HepG2 (cell line): ENCODE measurements around the gene TPRN. TPM values are rescaled to one million over a fixed set of nuclear protein-coding genes. Genes with fewer than 3 reads are reported as not detected.

ENCODE experiments used
- ATAC-seq: fragments of 200-7000 bp; cut with Tn5 transposase; 3 replicates; pipeline ENCODE4 v1.9.1; 2020; ENCODE audit warnings: mild to moderate bottlenecking, moderate library complexity
- BruUV-seq: library from RNA; stranded (reverse); fragments of 400-500 nt; replicated peaks from 2 replicates; lab custom pipeline; 2021; lab: Mats Ljungman, UMichigan
- CTCF ChIA-PET: fragments of 300-600 bp; formaldehyde crosslinking; extraction: SDS; loops from one replicate; lab custom pipeline; 2021; ENCODE audit warnings: low total read pairs, inconsistent platforms, low intra/inter-chr PET ratio; lab: Yijun Ruan, JAX
- POLR2A ChIA-PET: fragments of 350-600 bp; sonication (Branson Sonifier 250); formaldehyde crosslinking; loops from one replicate; lab custom pipeline; 2020; ENCODE audit warnings: antibody characterized with exemption, inconsistent platforms; lab: Yijun Ruan, JAX
- DNase-seq: peaks from one replicate; pipeline ENCODE4 v3.0.0-alpha.2; 2015; ENCODE audit warnings: low spot score
- FAIRE-seq: peaks from 3 replicates; lab custom pipeline; 2011; peaks lifted over from hg19 to GRCh38; lab: Jason Lieb, UNC
- H2AFZ ChIP-seq: one replicate; pipeline ENCODE4 v1.6.1; 2011; ENCODE audit warnings: low read length, inconsistent platforms
- H3K27ac ChIP-seq: fragments of 300-600 bp; 3 replicates; pipeline ENCODE4 v1.8.0; 2011; ENCODE audit warnings: mixed run types, mild to moderate bottlenecking, mixed read lengths, low read length, inconsistent platforms; ENCODE audit not compliant: insufficient read depth; ENCODE audit errors: extremely low read length
- H3K27me3 ChIP-seq, 2 experiments: fragments of 200-600 bp in 1 of 2; 2 replicates in 1 of 2; 3 replicates in 1 of 2; pipeline versions ENCODE4 v1.6.0 to v1.8.0; 2011; ENCODE audit warnings: low read length in 2 of 2, mild to moderate bottlenecking in 2 of 2, moderate library complexity in 2 of 2, inconsistent platforms in 1 of 2; ENCODE audit not compliant: insufficient read depth in 2 of 2, control insufficient read depth in 1 of 2
- H3K36me3 ChIP-seq, 2 experiments: fragments of 200-600 bp in 1 of 2; replicated peaks in 1 of 2; 2 replicates in 1 of 2; 3 replicates in 1 of 2; pipeline versions ENCODE4 v1.5.1 to v1.8.0; 2011; ENCODE audit warnings: low read length in 2 of 2, inconsistent platforms in 1 of 2; ENCODE audit not compliant: insufficient read depth in 2 of 2, control insufficient read depth in 1 of 2
- H3K4me1 ChIP-seq: 2 replicates; pipeline ENCODE4 v1.5.1; 2012; ENCODE audit warnings: low read length, inconsistent platforms; ENCODE audit not compliant: insufficient read depth
- H3K4me2 ChIP-seq: 2 replicates; pipeline ENCODE4 v1.6.0; 2011; ENCODE audit warnings: low read depth, low read length, inconsistent platforms
- H3K4me3 ChIP-seq, 3 experiments: fragments of 200-600 bp in 1 of 3; sonication (generic), shearing (Covaris generic) in 1 of 3; replicated peaks in 1 of 3; 2 replicates each; pipeline ENCODE4 v1.5.1; 2011 to 2016; ENCODE audit warnings: low read length in 3 of 3, inconsistent platforms in 2 of 3, low read depth in 2 of 3, mild to moderate bottlenecking in 2 of 3, control low read depth in 1 of 3, mixed read lengths in 1 of 3; ENCODE audit not compliant: insufficient read depth in 1 of 3
- H3K79me2 ChIP-seq: one replicate; pipeline ENCODE4 v1.6.1; 2011; ENCODE audit warnings: low read length, inconsistent platforms; ENCODE audit not compliant: insufficient read depth
- H3K9ac ChIP-seq: 2 replicates; pipeline ENCODE4 v1.6.0; 2011; ENCODE audit warnings: mild to moderate bottlenecking, low read depth, low read length, inconsistent platforms; ENCODE audit not compliant: insufficient read depth
- H3K9me3 ChIP-seq: 2 replicates; pipeline ENCODE4 v1.5.1; 2012; ENCODE audit warnings: mild to moderate bottlenecking, low read length
- H4K20me1 ChIP-seq: 2 replicates; pipeline ENCODE4 v1.6.0; 2011; ENCODE audit warnings: inconsistent platforms, mild to moderate bottlenecking, low read length, moderate library complexity; ENCODE audit not compliant: insufficient read depth
- CSRNP1 ChIP-seq: sonication (generic); formaldehyde crosslinking; IDR thresholded peaks from 2 replicates; pipeline ENCODE4 v1.8.1; 2023; ENCODE audit warnings: mild to moderate bottlenecking, missing genetic modification reagents
- HNRNPL ChIP-seq: fragments of 200-400 bp; formaldehyde crosslinking; IDR thresholded peaks from 2 replicates; pipeline ENCODE4 v1.6.1; 2017; ENCODE audit warnings: mild to moderate bottlenecking, low read depth, low read length
- HNRNPLL ChIP-seq: fragments of 200-400 bp; formaldehyde crosslinking; IDR thresholded peaks from 2 replicates; pipeline ENCODE4 v1.6.1; 2017; ENCODE audit warnings: mild to moderate bottlenecking, low read depth, low read length; ENCODE audit not compliant: poor library complexity, severe bottlenecking
- KLF6 ChIP-seq: IDR thresholded peaks from 2 replicates; pipeline ENCODE4 v1.8.0; 2016; ENCODE audit warnings: missing biosample characterization, missing genetic modification reagents
- MXD1 ChIP-seq: sonication (generic); formaldehyde crosslinking; IDR thresholded peaks from 2 replicates; pipeline ENCODE4 v1.4.0; 2020; ENCODE audit warnings: mild to moderate bottlenecking, missing genetic modification reagents
- RBFOX2 ChIP-seq: fragments of 200-400 bp; formaldehyde crosslinking; IDR thresholded peaks from 2 replicates; pipeline ENCODE4 v1.6.1; 2017; ENCODE audit warnings: low read depth, mild to moderate bottlenecking, low read length
- SOX6 ChIP-seq, 2 experiments: fragments of 450-650 bp in 1 of 2; sonication (generic) in 1 of 2; formaldehyde crosslinking in 1 of 2; IDR thresholded peaks; 2 replicates each; pipeline versions ENCODE4 v1.4.0 to v1.6.1; 2017 to 2020; ENCODE audit warnings: antibody characterized with exemption in 1 of 2, mild to moderate bottlenecking in 1 of 2, missing genetic modification reagents in 1 of 2
- SP4 ChIP-seq: sonication (generic); formaldehyde crosslinking; IDR thresholded peaks from 2 replicates; pipeline ENCODE4 v1.8.1; 2023; ENCODE audit warnings: mild to moderate bottlenecking, missing genetic modification reagents
- ZBTB26 ChIP-seq: IDR thresholded peaks from 2 replicates; pipeline ENCODE4 v1.6.1; 2016; ENCODE audit warnings: missing compliant biosample characterization, missing genetic modification reagents, borderline replicate concordance
- ZBTB49 ChIP-seq: sonication (generic); formaldehyde crosslinking; IDR thresholded peaks from 2 replicates; pipeline ENCODE4 v1.4.0; 2020; ENCODE audit warnings: missing genetic modification reagents, borderline replicate concordance
- ZNF501 ChIP-seq: sonication (generic); formaldehyde crosslinking; IDR thresholded peaks from 2 replicates; pipeline ENCODE4 v1.5.1; 2020; ENCODE audit warnings: mild to moderate bottlenecking, moderate library complexity, missing genetic modification reagents
- ZNF580 ChIP-seq: IDR thresholded peaks from 2 replicates; pipeline ENCODE4 v1.6.1; 2016; ENCODE audit warnings: low read depth, borderline replicate concordance
- ZNF770 ChIP-seq: sonication (generic); formaldehyde crosslinking; IDR thresholded peaks from 2 replicates; pipeline ENCODE4 v1.5.0; 2020; ENCODE audit warnings: mild to moderate bottlenecking, missing genetic modification reagents
- WGBS: methylation state at CpG from one replicate; pipeline ENCODE4 v1.1.6; 2017; ENCODE audit warnings: low lambda C conversion rate; 5-methylcytosine and 5-hydroxymethylcytosine counted together
- in situ Hi-C: cut with HindIII; loops from 2 replicates; pipeline ENCODE4 v1.10.0; 2017; ENCODE audit warnings: low pct_unique_long_range_greater_than_20kb; ENCODE audit not compliant: extremely low pct_ligation_motif_present
- intact Hi-C: fragments of 100-400 bp; cut with micrococcal nuclease; formaldehyde crosslinking; loops from one replicate; pipeline ENCODE4 v1.10.0; 2022; ENCODE audit not compliant: unreplicated experiment
- polyA plus RNA-seq, 8 experiments: library from polyadenylated mRNA; depleted of rRNA in 3 of 8; stranded (reverse) in 7 of 8; unstranded in 1 of 8; fragments of >200 nt; fragmentation: Illumina TruSeq in 4 of 8; extraction: Trizol in 4 of 8; gene quantifications; 2 replicates each; pipeline versions ENCODE4 v1.2.1 to v1.2.3, GENCODE V29; 2011 to 2016; ENCODE audit warnings: low read depth in 4 of 8, missing spikeins in 1 of 8, mixed read lengths in 1 of 8; ENCODE audit not compliant: insufficient read depth in 1 of 8
- total RNA-seq, 5 experiments: library from RNA; depleted of rRNA; stranded (reverse); fragments of >200 nt; fragmentation: Illumina TruSeq; extraction: Trizol; gene quantifications; 2 replicates each; pipeline ENCODE4 v1.2.3, GENCODE V29; 2016; ENCODE audit warnings: low read depth in 1 of 5

TPRN gene
- total and polyA plus RNA-seq, 2 of the 13 experiments (the other 11 are each of a cell fraction or from before 2014, with no cell fraction given), result 10.1 to 19.2 TPM

GRCh38 chr9:137199411-137200121, 975 bp downstream of the TPRN start:
- BruUV-seq, result TSS peak; percentile 30
- H3K4me1 ChIP-seq, result peaks cover 80% of the 10 kb centered on the region
- no peaks in the 10 kb centered on the region; a peak in 1 of 5 replicates for H3K27me3 ChIP-seq
- peaks cover 64% of the 10 kb centered on the region for H3K79me2 ChIP-seq
- H3K4me2 ChIP-seq, result peak overlapping the region; percentile 90
- ChIA-PET CTCF (interaction anchor here (1.3 kb wide), 1 partner anchor 11 kb away, joined by 4 read pairs; the partner anchor contains the start of genes ANAPC2 and SSNA1), POLR2A (interaction anchor here (0.9 to 3.0 kb wide), 13 partner anchors 9 to 81 kb away, joined by 3 to 47 read pairs (median 6); partner anchors contain the start of genes ANAPC2, RNF208, SSNA1 and TUBB4B)
- peaks cover 4% of the 10 kb centered on the region; the same call in 1 of the 2 replicates for H4K20me1 ChIP-seq
- WGBS, result 3% methylated on average over 11 of the region's 51 CpGs
- H3K9ac ChIP-seq, result peak overlapping the region; percentile 73
- no peaks in the 10 kb centered on the region; a peak in 1 of 5 replicates for H3K36me3 ChIP-seq
- intact Hi-C loops, result loop anchor here (2.0 kb wide), 1 partner anchor 23 kb away; the partner anchor contains the start of gene RNF208
- FAIRE-seq (no peak), DNase-seq (no peak), ATAC-seq (no peak)
- peak overlapping the region; percentile 71 to 75 (median 72) for H3K4me3 ChIP-seq
- in situ Hi-C loops, result no loop called here
- H2AFZ ChIP-seq, result no peak overlapping the region
- H3K27ac ChIP-seq, result peak overlapping the region; percentile 8
- H3K9me3 ChIP-seq, result no peaks in the 10 kb centered on the region
- TF ChIP-seq SOX6 (IDR thresholded peaks at IDR 0.05) (no peak), SOX6 (CRISPR knock-in tag; IDR thresholded peaks at IDR 0.05) (no peak), HNRNPL (peak; percentile 25), KLF6 (CRISPR knock-in tag) (no peak), ZBTB26 (CRISPR knock-in tag) (no peak), ZBTB49 (no peak), SP4 (CRISPR knock-in tag) (0 out of 2 replicates have a peak, but pooled peaks have one; percentile 26), ZNF501 (no peak), ZNF580 (CRISPR knock-in tag) (0 out of 2 replicates have a peak, but pooled peaks have one; percentile 1), HNRNPLL (peak; percentile 9), RBFOX2 (peak; percentile 69), MXD1 (0 out of 2 replicates have a peak, but pooled peaks have one; percentile 37), CSRNP1 (peak; percentile 62; the same call in 1 of the 2 replicates), ZNF770 (CRISPR knock-in tag) (peak; percentile 52; the same call in 1 of the 2 replicates)
